Neutrophil (primary cell): ENCODE data around the gene TBC1D24.

Experiments
- H3K27ac ChIP-seq: fragments of 200-600 bp; sonication (generic); 2 replicates; pipeline ENCODE4 v1.5.1; 2016; ENCODE audit warnings: mild to moderate bottlenecking, moderate library complexity
- H3K27me3 ChIP-seq: fragments of 200-600 bp; sonication (generic); 2 replicates; pipeline ENCODE4 v1.6.0; 2016; ENCODE audit warnings: mild to moderate bottlenecking
- H3K36me3 ChIP-seq: fragments of 200-600 bp; sonication (generic); 2 replicates; pipeline ENCODE4 v1.5.1; 2017
- H3K4me1 ChIP-seq, 2 experiments: fragments of 200-600 bp in 1 of 2; sonication (generic) in 1 of 2; 1 replicate in 1 of 2; 2 replicates in 1 of 2; pipeline versions ENCODE4 v1.5.1 to v1.6.1; 2013 to 2016; ENCODE audit warnings: low read depth in 1 of 2, low read length in 1 of 2, mild to moderate bottlenecking in 1 of 2, moderate library complexity in 1 of 2; ENCODE audit not compliant: control insufficient read depth in 1 of 2, insufficient read depth in 1 of 2
- H3K4me3 ChIP-seq, 2 experiments: fragments of 200-600 bp in 1 of 2; sonication (generic) in 1 of 2; 1 replicate in 1 of 2; 2 replicates in 1 of 2; pipeline ENCODE4 v1.5.1; 2013 to 2016; ENCODE audit warnings: low read depth in 1 of 2, low read length in 1 of 2, mild to moderate bottlenecking in 1 of 2, moderate library complexity in 1 of 2
- H3K9me3 ChIP-seq: fragments of 200-600 bp; sonication (generic); 2 replicates; pipeline ENCODE4 v1.5.1; 2016
- CTCF ChIP-seq: fragments of 200-600 bp; sonication (generic); IDR thresholded peaks from 2 replicates; pipeline ENCODE4 v1.5.1; 2016; ENCODE audit warnings: antibody characterized with exemption

The TBC1D24 gene

DNA sequence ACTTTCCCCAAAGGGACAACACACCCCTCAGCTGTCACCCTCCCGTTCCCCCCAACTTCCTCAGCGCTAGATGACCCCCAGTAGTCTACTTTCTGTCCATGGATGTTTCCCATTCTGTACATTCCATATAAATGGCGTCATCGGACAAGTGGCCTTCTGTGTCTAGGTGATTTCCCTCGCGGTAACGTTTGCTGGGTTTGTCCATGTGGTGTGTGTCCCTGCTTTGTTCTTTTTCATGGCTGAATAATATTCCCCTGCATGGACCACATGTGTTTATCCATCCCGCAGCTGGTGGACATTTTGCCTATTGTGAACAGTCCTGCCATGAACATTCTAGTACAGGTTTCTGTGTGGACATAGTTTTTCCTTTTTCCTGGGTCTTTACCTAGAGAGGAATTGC lies 22.3 kb upstream of the TBC1D24 start:
- Histone ChIP-seq H3K27me3 (no peaks in the 10 kb centered on the region), H3K27ac (no peak overlapping the region), H3K36me3 (peaks cover 89% of the 10 kb centered on the region), H3K4me3 (no peak overlapping the region), H3K4me1 (peaks cover 0 to 4% of the 10 kb centered on the region in 2 experiments), H3K9me3 (no peaks in the 10 kb centered on the region)
- no peak for TF ChIP-seq CTCF

DNA sequence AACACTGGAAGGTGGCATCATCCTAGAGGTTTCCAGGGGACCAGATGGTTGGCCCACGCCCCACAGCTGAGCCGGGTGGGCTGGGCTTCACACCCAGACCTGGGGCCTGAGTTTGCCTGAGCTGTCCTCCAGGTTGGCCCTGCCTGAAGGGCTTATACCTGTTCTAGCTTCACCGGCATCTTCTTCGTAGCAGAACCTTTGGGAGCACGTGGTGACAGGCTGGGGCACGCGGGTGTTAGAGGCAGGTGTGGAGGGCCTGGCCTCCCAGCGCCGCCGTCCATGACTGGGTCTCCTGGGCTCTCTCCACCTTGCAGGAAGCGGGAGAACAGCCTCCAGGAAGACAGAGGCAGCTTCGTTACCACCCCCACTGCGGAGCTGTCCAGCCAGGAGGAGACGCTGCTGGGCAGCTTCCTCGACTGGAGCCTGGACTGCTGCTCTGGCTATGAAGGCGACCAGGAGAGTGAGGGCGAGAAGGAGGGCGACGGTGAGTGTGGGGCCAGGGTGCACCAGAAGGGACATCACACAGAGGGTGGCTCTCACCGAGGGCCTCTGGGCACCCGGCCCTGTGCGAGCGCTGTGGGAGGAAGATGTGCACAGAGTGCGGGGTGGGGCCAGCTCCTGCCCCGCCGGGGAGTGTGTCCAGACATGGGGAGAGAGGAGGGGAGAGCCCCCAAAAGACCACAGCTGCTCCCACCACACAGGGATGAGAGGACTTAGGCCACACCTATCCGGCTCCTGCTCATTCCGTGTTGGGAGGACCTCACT lies 19.7 kb upstream of the TBC1D24 start:
- H3K27me3 ChIP-seq = no peaks in the 10 kb centered on the region
- H3K36me3 ChIP-seq = peaks cover 66% of the 10 kb centered on the region
- H3K4me3 ChIP-seq = no peak overlapping the region
- H3K9me3 ChIP-seq = no peaks in the 10 kb centered on the region
- H3K4me1 ChIP-seq = peaks cover 7 to 12% of the 10 kb centered on the region in 2 experiments
- H3K27ac ChIP-seq = no peak overlapping the region
- TF ChIP-seq CTCF = no peak

DNA sequence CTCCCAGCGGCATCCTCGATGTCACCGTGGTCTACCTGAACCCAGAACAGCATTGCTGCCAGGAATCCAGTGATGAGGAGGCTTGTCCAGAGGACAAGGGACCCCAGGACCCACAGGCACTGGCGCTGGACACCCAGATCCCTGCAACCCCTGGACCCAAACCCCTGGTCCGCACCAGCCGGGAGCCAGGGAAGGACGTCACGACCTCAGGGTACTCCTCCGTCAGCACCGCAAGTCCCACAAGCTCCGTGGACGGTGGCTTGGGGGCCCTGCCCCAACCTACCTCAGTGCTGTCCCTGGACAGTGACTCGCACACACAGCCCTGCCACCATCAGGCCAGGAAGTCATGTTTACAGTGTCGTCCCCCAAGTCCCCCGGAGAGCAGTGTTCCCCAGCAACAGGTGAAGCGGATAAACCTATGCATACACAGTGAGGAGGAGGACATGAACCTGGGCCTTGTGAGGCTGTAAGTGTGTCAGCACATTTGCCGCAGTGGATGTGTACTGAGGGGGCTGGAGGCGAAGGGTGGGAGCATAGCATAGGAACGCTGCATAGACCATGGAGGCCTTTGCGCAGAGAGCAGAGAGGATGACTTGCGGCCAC lies 18.3 kb upstream of the TBC1D24 start:
- TF ChIP-seq CTCF = no peak
- Histone ChIP-seq H3K36me3 (peaks cover 56% of the 10 kb centered on the region), H3K27ac (no peak overlapping the region), H3K4me1 (peaks cover 12 to 16% of the 10 kb centered on the region in 2 experiments), H3K9me3 (no peaks in the 10 kb centered on the region), H3K27me3 (no peaks in the 10 kb centered on the region), H3K4me3 (no peak overlapping the region)

- peaks cover 50% of the 10 kb centered on the region for H3K36me3 ChIP-seq
- H3K27ac ChIP-seq = no peak overlapping the region
- H3K27me3 ChIP-seq = no peaks in the 10 kb centered on the region
- TF ChIP-seq CTCF = no peak
- no peaks in the 10 kb centered on the region for H3K9me3 ChIP-seq
- peaks cover 12 to 16% of the 10 kb centered on the region in 2 experiments for H3K4me1 ChIP-seq
- H3K4me3 ChIP-seq = no peak overlapping the region
Observed at GRCh38 chr16:2457267-2457666, 17.7 kb upstream of the TBC1D24 start.

GRCh38 chr16:2457946-2458345 lies 17.0 kb upstream of the TBC1D24 start:
- Histone ChIP-seq H3K4me1 (peaks cover 12 to 16% of the 10 kb centered on the region in 2 experiments), H3K27me3 (no peaks in the 10 kb centered on the region), H3K36me3 (peaks cover 44% of the 10 kb centered on the region), H3K9me3 (no peaks in the 10 kb centered on the region), H3K27ac (no peak overlapping the region), H3K4me3 (no peak overlapping the region)
- no peak for TF ChIP-seq CTCF
